ENCODE measurements around the gene COMTD1. TPM values are rescaled to one million over a fixed set of nuclear protein-coding genes. Genes with fewer than 3 reads are reported as not detected.
"Not testable (repeated sequence)": the region's sequence is repeated elsewhere in the genome, so short reads cannot be mapped to it uniquely, and the experiment has no call there.

COMTD1 gene
- total and polyA plus RNA-seq, 2 of the 13 experiments (the other 11 are each of a cell fraction or from before 2014, with no cell fraction given), result 11.8 to 18.4 TPM

GRCh38 chr10:75207079-75207856, 28.5 kb downstream of the COMTD1 start:
- Histone ChIP-seq H3K4me2 (ENCODE audit: low read depth, low read length) (peak overlapping the region; percentile 70), H3K9ac (ENCODE audit: insufficient read depth, low read depth, low read length) (no peak overlapping the region), H3K79me2 (ENCODE audit: insufficient read depth, low read length) (peaks cover 16% of the 10 kb centered on the region), H3K9me3 (ENCODE audit: low read length) (no peaks in the 10 kb centered on the region), H3K27me3 (ENCODE audit: control insufficient read depth in 1 of 2, insufficient read depth in 2 of 2, low read length in 2 of 2) (no peaks in the 10 kb centered on the region; a peak in 1 of 5 replicates), H3K4me3 (replicated peaks in 1 of 3; ENCODE audit: insufficient read depth in 1 of 3, low read depth in 2 of 3, low read length in 3 of 3) (no peak overlapping the region), H3K36me3 (replicated peaks in 1 of 2; ENCODE audit: control insufficient read depth in 1 of 2, insufficient read depth in 2 of 2, low read length in 2 of 2) (0 out of 5 replicates have a peak, but pooled peaks cover 0 to under 1% of the 10 kb centered on the region in 2 experiments), H4K20me1 (ENCODE audit: insufficient read depth, low read length) (peaks cover 8% of the 10 kb centered on the region), H3K27ac (ENCODE audit: extremely low read length, insufficient read depth, low read length) (no peak overlapping the region), H3K4me1 (ENCODE audit: insufficient read depth, low read length) (peaks cover 53% of the 10 kb centered on the region), H2AFZ (ENCODE audit: low read length) (no peak overlapping the region)
- CTCF ChIA-PET (ENCODE audit: low intra/inter-chr PET ratio, low total read pairs), result no interaction called here
- FAIRE-seq (no peak), DNase-seq (ENCODE audit: low spot score) (no peak), ATAC-seq (no peak)
- POLR2A ChIA-PET, result interaction anchor here (1.0 to 1.2 kb wide), 2 partner anchors 18 to 19 kb away, joined by 3 read pairs; no protein-coding TSS in a partner anchor
- 81% methylated on average over 13 of the region's 13 CpGs for WGBS (ENCODE audit: low lambda C conversion rate)
- no peak for TF ChIP-seq NCOR1 (IDR thresholded peaks at IDR 0.05; ENCODE audit: borderline replicate concordance, low read length)
- no peak for TF ChIP-seq FOXP4 (CRISPR knock-in tag; IDR thresholded peaks at IDR 0.05)
- no peak for TF ChIP-seq DNMT1 (CRISPR knock-in tag; IDR thresholded peaks at IDR 0.05)
- TF ChIP-seq SMC3 (IDR thresholded peaks at IDR 0.05; ENCODE audit: low read length), result no peak
- no peak for TF ChIP-seq KMT2B (CRISPR knock-in tag; IDR thresholded peaks at IDR 0.05)
- TF ChIP-seq ZNF776 (CRISPR knock-in tag; IDR thresholded peaks at IDR 0.05), result no peak
- TF ChIP-seq ZNF619 (CRISPR knock-in tag; IDR thresholded peaks at IDR 0.05), result no peak
- TF ChIP-seq NFYB (CRISPR knock-in tag; IDR thresholded peaks at IDR 0.05), result no peak
- no peak for TF ChIP-seq IKZF4 (CRISPR knock-in tag; IDR thresholded peaks at IDR 0.05; ENCODE audit: borderline replicate concordance, low read depth, not compliant biosample characterization)
- no peak for TF ChIP-seq ARNT (IDR thresholded peaks at IDR 0.05)
- no peak for TF ChIP-seq ZFP90 (CRISPR knock-in tag; IDR thresholded peaks at IDR 0.05; ENCODE audit: borderline replicate concordance)
- no peak for TF ChIP-seq ZNF598 (CRISPR knock-in tag; IDR thresholded peaks at IDR 0.05; ENCODE audit: borderline replicate concordance)
- no TSS peak for BruUV-seq (replicated peaks)
- intact Hi-C loops (cut with micrococcal nuclease; ENCODE audit: unreplicated experiment), result no loop called here
- in situ Hi-C loops (cut with HindIII; ENCODE audit: extremely low pct_ligation_motif_present, low pct_unique_long_range_greater_than_20kb), result no loop called here

GRCh38 chr10:75206638-75207037, 29.1 kb downstream of the COMTD1 start:
- H3K4me1 ChIP-seq (ENCODE audit: insufficient read depth, low read length), result peaks cover 53% of the 10 kb centered on the region
- H3K27ac ChIP-seq (ENCODE audit: extremely low read length, insufficient read depth, low read length); H3K27me3 ChIP-seq (ENCODE audit: control insufficient read depth in 1 of 2, insufficient read depth in 2 of 2, low read length in 2 of 2); ATAC-seq; in situ Hi-C loops (cut with HindIII; ENCODE audit: extremely low pct_ligation_motif_present, low pct_unique_long_range_greater_than_20kb); H3K4me3 ChIP-seq (replicated peaks in 1 of 3; ENCODE audit: insufficient read depth in 1 of 3, low read depth in 2 of 3, low read length in 3 of 3); H2AFZ ChIP-seq (ENCODE audit: low read length); H3K79me2 ChIP-seq (ENCODE audit: insufficient read depth, low read length); DNase-seq (ENCODE audit: low spot score); H3K9me3 ChIP-seq (ENCODE audit: low read length); H3K4me2 ChIP-seq (ENCODE audit: low read depth, low read length); BruUV-seq (replicated peaks); H3K9ac ChIP-seq (ENCODE audit: insufficient read depth, low read depth, low read length); H3K36me3 ChIP-seq (replicated peaks in 1 of 2; ENCODE audit: control insufficient read depth in 1 of 2, insufficient read depth in 2 of 2, low read length in 2 of 2); FAIRE-seq; CTCF ChIA-PET (ENCODE audit: low intra/inter-chr PET ratio, low total read pairs); intact Hi-C loops (cut with micrococcal nuclease; ENCODE audit: unreplicated experiment); H4K20me1 ChIP-seq (ENCODE audit: insufficient read depth, low read length): not testable (repeated sequence)
- WGBS (ENCODE audit: low lambda C conversion rate), result 96% methylated on average over 14 of the region's 14 CpGs
- POLR2A ChIA-PET, result interaction anchor here (1.2 kb wide), 1 partner anchor 19 kb away, joined by 3 read pairs; no protein-coding TSS in a partner anchor
